Measurements from ENCODE around the gene KLF1.

DNA sequence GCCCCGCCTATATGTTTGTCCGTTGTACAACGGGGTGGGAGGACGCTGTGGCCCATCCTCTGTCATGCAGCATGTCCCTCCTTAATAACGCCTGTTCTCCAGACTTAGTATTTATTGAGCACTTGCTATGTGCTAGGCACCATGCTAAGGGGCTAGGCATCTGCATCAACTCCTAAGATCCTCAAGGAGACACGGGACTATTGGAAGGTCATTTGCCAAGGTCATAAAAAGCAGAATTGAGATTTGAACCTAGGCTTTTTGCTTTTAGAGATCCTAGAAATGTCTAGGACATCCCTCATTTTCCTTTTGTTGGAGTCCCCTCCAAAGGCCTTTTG lies 50.5 kb downstream of the KLF1 start:
- TF ChIP-seq CTCF (tag by site-specific recombination; IDR thresholded peaks at IDR 0.05): no peak
- TF ChIP-seq, protein P1, sequence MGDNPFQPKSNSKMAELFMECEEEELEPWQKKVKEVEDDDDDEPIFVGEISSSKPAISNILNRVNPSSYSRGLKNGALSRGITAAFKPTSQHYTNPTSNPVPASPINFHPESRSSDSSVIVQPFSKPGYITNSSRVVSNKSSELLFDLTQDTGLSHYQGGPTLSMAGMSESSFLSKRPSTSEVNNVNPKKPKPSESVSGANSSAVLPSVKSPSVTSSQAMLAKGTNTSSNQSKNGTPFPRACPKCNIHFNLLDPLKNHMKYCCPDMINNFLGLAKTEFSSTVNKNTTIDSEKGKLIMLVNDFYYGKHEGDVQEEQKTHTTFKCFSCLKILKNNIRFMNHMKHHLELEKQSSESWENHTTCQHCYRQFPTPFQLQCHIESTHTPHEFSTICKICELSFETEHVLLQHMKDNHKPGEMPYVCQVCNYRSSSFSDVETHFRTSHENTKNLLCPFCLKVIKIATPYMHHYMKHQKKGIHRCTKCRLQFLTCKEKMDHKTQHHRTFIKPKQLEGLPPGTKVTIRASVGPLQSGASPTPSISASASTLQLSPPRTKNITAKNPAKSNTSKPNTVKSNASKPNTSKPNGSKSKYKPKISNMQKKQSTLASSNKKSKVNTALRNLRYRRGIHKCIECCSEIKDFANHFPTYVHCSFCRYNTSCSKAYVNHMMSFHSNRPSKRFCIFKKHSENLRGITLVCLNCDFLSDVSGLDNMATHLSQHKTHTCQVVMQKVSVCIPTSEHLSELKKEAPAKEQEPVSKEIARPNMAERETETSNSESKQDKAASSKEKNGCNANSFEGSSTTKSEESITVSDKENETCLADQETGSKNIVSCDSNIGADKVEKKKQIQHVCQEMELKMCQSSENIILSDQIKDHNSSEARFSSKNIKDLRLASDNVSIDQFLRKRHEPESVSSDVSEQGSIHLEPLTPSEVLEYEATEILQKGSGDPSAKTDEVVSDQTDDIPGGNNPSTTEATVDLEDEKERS (tag by site-specific recombination; IDR thresholded peaks at IDR 0.05): no peak
- no peak for TF ChIP-seq MZF1 (tag by site-specific recombination; IDR thresholded peaks at IDR 0.05; ENCODE audit: borderline replicate concordance)
- TF ChIP-seq ZNF768 (tag by site-specific recombination; IDR thresholded peaks at IDR 0.05): no peak
- TF ChIP-seq, protein P2, sequence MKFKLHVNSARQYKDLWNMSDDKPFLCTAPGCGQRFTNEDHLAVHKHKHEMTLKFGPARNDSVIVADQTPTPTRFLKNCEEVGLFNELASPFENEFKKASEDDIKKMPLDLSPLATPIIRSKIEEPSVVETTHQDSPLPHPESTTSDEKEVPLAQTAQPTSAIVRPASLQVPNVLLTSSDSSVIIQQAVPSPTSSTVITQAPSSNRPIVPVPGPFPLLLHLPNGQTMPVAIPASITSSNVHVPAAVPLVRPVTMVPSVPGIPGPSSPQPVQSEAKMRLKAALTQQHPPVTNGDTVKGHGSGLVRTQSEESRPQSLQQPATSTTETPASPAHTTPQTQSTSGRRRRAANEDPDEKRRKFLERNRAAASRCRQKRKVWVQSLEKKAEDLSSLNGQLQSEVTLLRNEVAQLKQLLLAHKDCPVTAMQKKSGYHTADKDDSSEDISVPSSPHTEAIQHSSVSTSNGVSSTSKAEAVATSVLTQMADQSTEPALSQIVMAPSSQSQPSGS (tag by site-specific recombination; IDR thresholded peaks at IDR 0.05; ENCODE audit: low read depth): no peak
- TF ChIP-seq, protein P3, sequence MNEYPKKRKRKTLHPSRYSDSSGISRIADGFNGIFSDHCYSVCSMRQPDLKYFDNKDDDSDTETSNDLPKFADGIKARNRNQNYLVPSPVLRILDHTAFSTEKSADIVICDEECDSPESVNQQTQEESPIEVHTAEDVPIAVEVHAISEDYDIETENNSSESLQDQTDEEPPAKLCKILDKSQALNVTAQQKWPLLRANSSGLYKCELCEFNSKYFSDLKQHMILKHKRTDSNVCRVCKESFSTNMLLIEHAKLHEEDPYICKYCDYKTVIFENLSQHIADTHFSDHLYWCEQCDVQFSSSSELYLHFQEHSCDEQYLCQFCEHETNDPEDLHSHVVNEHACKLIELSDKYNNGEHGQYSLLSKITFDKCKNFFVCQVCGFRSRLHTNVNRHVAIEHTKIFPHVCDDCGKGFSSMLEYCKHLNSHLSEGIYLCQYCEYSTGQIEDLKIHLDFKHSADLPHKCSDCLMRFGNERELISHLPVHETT (tag by site-specific recombination; IDR thresholded peaks at IDR 0.05): no peak
- TF ChIP-seq ZNF214 (tag by site-specific recombination; IDR thresholded peaks at IDR 0.05; ENCODE audit: borderline replicate concordance): no peak
- TF ChIP-seq, protein P4, sequence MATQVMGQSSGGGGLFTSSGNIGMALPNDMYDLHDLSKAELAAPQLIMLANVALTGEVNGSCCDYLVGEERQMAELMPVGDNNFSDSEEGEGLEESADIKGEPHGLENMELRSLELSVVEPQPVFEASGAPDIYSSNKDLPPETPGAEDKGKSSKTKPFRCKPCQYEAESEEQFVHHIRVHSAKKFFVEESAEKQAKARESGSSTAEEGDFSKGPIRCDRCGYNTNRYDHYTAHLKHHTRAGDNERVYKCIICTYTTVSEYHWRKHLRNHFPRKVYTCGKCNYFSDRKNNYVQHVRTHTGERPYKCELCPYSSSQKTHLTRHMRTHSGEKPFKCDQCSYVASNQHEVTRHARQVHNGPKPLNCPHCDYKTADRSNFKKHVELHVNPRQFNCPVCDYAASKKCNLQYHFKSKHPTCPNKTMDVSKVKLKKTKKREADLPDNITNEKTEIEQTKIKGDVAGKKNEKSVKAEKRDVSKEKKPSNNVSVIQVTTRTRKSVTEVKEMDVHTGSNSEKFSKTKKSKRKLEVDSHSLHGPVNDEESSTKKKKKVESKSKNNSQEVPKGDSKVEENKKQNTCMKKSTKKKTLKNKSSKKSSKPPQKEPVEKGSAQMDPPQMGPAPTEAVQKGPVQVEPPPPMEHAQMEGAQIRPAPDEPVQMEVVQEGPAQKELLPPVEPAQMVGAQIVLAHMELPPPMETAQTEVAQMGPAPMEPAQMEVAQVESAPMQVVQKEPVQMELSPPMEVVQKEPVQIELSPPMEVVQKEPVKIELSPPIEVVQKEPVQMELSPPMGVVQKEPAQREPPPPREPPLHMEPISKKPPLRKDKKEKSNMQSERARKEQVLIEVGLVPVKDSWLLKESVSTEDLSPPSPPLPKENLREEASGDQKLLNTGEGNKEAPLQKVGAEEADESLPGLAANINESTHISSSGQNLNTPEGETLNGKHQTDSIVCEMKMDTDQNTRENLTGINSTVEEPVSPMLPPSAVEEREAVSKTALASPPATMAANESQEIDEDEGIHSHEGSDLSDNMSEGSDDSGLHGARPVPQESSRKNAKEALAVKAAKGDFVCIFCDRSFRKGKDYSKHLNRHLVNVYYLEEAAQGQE (tag by site-specific recombination; IDR thresholded peaks at IDR 0.05): no peak
- no peak for TF ChIP-seq YY1 (tag by site-specific recombination; IDR thresholded peaks at IDR 0.05)
- no peak for TF ChIP-seq OVOL3 (tag by site-specific recombination; IDR thresholded peaks at IDR 0.05)

Measured in HEK293 (cell line).